Measurements from ENCODE around the gene AKR1C2.
"Not testable (repeated sequence)": the region's sequence is repeated elsewhere in the genome, so short reads cannot be mapped to it uniquely, and the experiment has no call there.

The AKR1C2 gene

DNA sequence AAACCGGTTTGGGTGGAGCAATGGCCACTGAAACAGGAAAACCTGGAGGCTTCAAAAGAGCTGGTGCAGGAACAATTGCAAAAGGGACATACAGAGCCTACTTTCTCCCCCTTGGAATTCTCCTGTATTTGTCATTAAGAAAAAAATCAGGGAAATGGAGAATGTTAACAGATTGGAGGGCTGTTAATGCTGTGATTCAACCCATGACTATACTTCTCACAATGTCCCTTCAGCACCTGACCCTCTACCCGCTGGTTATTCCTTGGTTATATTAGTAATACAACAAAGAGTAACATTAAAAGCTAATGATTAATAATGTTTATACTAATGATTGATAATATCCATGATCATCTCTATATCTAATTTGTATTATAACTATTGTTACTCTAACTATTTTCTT lies 34.4 kb upstream of the AKR1C2 start:
- TF ChIP-seq JUND (IDR thresholded peaks at IDR 0.05; ENCODE audit: low read depth): no peak
- DNase-seq (ENCODE audit: low read depth in 1 of 2, low spot score in 1 of 2): no peak
- in situ Hi-C loops (cut with HindIII; ENCODE audit: low pct_unique_long_range_greater_than_20kb, low sequenced_read_pairs): no loop called here

DNA sequence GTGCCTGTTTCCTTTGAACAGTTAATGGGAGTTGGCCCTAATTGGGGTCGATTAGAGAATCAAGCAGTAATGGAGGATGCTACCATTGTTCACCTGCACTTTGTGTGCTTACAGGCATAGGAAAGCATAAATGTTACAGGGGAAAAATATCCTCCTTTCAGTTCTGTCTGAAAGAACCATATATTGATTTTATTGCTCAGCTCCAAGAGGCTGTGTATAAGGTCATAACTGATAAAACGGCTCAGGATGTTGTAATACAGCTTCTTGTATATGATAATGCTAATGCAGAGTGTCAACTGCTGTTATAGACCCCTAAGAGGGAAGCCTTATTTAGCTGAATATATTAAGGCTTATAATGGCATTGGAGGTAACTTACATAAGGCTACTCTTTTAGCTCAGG lies 32.9 kb upstream of the AKR1C2 start:
- TF ChIP-seq JUND (IDR thresholded peaks at IDR 0.05; ENCODE audit: low read depth): no peak
- DNase-seq (ENCODE audit: low read depth in 1 of 2, low spot score in 1 of 2): no peak

DNA sequence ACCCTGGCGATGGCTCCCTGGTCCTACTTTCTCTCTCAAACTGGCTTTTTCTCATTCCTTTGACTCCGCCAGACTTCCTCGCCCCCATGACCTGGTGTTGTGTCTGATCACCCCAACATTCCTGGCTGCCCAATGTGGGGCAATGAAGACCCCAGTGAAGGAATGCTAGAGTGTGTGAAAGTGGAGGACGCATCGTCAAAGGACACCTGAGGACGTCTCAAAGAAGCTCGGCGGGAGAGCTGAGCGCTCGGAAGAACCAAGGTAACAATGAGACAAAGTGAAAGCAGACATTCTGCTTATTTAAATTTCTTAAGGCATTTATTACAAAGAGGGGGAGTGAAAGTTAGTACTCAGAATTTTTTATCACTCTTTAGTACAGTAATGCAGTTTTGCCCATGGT lies 31.7 kb upstream of the AKR1C2 start:
- in situ Hi-C loops (cut with HindIII; ENCODE audit: low pct_unique_long_range_greater_than_20kb, low sequenced_read_pairs): no loop called here
- no peak for TF ChIP-seq JUND (IDR thresholded peaks at IDR 0.05; ENCODE audit: low read depth)
- no peak for DNase-seq (ENCODE audit: low read depth in 1 of 2, low spot score in 1 of 2)

More for the DNA sequence above, 32.9 kb upstream of the AKR1C2 start:
- in situ Hi-C loops (cut with HindIII; ENCODE audit: low pct_unique_long_range_greater_than_20kb, low sequenced_read_pairs): no loop called here

DNA sequence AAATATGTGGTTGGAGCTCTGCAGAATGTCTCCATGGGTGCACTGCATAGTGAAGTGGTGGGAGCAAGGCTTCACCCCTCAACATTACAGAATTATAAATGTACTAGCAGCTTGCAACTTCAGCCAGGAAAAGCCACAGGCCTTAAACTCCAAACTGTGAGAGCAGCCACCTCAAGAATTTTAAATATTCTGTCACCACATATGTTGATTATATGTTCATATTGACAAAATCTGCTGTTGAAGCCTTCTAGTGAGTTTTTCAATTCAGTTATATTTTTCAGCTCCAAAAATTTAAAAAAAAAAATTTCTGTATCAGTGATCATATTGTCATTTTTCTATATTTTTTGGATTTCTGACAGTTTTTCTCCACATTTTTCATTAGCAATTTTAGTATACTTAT lies 30.9 kb upstream of the AKR1C2 start:
- TF ChIP-seq JUND (IDR thresholded peaks at IDR 0.05; ENCODE audit: low read depth): no peak
- in situ Hi-C loops (cut with HindIII; ENCODE audit: low pct_unique_long_range_greater_than_20kb, low sequenced_read_pairs): no loop called here
- DNase-seq (ENCODE audit: low read depth in 1 of 2, low spot score in 1 of 2): no peak

DNA sequence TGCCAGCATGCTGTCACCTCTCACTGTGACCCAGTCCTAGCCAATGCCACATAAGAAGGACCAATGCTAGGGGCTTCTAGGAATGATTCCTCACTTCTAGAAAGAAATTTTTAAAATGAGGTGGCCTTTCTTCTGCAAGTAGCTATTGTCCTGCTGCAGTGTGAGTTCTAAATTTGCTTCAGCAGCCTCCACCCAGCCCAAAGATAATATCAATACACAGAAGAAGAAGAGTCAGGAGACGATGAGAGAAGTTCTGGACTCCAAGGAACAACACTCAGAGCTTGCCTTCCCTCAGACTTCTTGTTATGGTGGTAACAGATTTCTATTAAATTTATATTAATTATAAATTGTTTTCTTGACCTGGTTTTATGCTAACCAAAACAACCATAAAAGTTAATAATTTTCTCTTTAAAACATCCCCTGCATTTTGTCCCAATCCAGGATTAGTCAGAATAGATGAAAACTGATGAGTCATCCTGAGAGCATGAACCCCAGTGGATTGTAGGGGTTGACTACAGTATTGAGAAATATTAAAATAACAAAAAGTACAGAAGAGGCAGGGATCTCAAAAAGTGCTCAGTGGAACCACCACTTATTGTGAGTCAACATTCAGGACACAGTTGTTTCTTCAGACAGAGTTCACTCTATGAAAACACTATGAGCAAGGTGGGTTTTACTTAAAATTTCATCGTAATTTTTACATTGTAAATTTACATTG lies 29.6 kb upstream of the AKR1C2 start:
- no peak for TF ChIP-seq JUND (IDR thresholded peaks at IDR 0.05; ENCODE audit: low read depth)
- in situ Hi-C loops (cut with HindIII; ENCODE audit: low pct_unique_long_range_greater_than_20kb, low sequenced_read_pairs): no loop called here
- no peak for DNase-seq (ENCODE audit: low read depth in 1 of 2, low spot score in 1 of 2)

DNA sequence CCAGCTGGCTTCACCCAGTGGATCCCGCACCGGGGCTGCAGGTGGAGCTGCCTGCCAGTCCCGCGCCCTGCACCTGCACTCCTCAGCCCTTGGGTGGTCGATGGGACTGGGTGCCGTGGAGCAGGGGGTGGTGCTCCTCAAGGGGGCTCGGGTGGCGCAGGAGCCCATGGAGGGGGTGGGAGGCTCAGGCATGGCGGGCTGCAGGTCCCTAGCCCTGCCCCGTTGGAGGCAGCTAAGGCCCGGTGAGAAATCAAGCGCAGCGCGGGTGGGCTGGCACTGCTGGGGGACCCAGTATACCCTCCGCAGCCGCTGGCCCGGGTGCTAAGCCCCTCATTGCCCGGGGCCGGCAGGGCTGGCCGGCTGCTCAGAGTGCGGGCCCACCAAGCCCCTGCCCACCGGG lies 28.8 kb upstream of the AKR1C2 start:
- DNase-seq (ENCODE audit: low read depth in 1 of 2, low spot score in 1 of 2); in situ Hi-C loops (cut with HindIII; ENCODE audit: low pct_unique_long_range_greater_than_20kb, low sequenced_read_pairs): not testable (repeated sequence)

DNA sequence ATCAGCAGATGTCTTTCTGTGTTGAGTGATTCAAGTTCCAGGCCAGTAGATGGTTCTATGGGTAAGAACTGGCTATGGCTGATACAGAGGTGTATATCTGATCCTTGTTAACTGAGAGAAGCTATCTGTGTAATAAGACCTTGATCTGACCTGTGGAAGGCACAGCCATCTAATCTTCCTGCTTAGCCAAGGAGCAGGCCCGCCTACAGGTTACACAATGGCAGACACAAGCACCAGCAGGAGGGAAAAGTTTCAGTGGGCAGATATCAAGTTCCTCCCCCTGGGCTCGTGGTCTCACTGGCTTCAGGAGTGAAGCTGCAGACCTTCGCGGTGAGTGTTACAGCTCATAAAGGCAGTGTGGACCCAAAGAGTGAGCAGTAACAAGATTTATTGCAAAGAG lies 27.9 kb upstream of the AKR1C2 start:
- in situ Hi-C loops (cut with HindIII; ENCODE audit: low pct_unique_long_range_greater_than_20kb, low sequenced_read_pairs); DNase-seq (ENCODE audit: low read depth in 1 of 2, low spot score in 1 of 2): not testable (repeated sequence)

DNA sequence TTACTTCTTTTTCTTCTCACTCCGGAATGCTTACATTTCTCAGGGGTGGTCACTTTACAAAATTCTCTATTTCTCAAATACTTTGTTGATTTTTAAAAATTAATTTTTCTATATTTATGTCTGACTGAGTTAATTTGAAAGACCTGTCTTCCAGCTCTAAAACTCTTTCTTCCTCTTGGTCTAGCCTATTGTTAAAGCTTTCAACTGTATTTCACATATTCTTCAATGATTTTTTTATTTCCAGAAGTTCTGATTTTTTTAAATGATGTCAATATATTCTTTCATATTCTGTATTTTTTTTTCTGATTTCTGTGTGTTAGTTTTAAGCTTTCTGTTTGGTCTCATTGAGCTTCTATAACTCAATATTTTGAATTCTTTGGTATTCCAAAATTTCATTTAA lies 27.3 kb upstream of the AKR1C2 start:
- in situ Hi-C loops (cut with HindIII; ENCODE audit: low pct_unique_long_range_greater_than_20kb, low sequenced_read_pairs): no loop called here
- TF ChIP-seq JUND (IDR thresholded peaks at IDR 0.05; ENCODE audit: low read depth): no peak
- no peak for DNase-seq (ENCODE audit: low read depth in 1 of 2, low spot score in 1 of 2)

DNA sequence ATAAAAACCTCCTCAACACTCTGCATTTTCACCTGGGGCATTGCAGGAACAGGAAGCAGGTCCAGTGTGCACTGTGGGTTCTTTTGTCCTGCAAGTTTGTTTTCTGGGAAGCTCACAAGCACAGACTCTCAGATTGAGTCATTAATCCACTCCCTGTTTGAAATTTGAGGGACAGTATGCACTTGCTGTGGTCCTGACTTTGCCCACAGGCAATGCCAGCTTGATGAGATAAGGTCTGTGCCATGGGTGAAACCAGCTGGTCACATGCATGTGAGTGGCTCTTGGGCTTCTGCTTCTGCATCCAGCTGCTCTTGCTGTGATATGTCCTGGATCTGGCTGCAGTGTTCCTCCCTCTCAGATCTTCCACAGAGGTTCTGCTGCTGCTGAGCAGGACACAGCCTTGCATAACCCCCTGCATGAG lies 21.8 kb upstream of the AKR1C2 start:
- DNase-seq (ENCODE audit: low read depth in 1 of 2, low spot score in 1 of 2); in situ Hi-C loops (cut with HindIII; ENCODE audit: low pct_unique_long_range_greater_than_20kb, low sequenced_read_pairs): not testable (repeated sequence)

DNA sequence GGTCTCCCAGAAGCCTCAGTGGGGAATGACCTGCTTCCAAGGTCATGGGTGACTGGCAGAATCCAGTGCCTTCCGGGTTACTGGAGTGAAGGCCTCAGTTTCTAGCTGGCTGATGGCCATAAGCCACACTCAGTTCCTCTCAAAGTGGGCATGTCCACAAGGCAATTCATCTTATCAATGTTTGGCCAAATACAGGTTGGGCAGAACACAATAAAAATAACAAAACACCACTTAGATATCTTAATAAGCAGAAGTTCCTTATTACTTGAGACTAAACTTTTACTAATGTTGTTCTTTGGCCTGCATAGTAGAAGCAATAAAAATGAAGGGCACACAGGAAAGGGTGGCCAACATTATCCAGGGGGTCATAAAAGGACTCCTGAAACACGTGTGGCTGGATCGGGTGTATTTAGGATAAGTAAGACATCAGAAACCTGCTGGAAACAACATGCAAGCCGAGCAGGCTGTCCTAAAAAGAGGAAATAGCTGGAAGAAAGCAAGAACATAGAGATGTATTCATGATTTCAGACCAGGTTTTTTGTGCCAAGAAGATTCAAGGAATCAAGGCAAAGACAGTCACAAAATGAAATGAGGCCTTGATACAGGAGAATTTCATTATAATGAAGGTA lies 19.6 kb upstream of the AKR1C2 start:
- in situ Hi-C loops (cut with HindIII; ENCODE audit: low pct_unique_long_range_greater_than_20kb, low sequenced_read_pairs): no loop called here
- DNase-seq (ENCODE audit: low read depth in 1 of 2, low spot score in 1 of 2): no peak
- TF ChIP-seq JUND (IDR thresholded peaks at IDR 0.05; ENCODE audit: low read depth): no peak

DNA sequence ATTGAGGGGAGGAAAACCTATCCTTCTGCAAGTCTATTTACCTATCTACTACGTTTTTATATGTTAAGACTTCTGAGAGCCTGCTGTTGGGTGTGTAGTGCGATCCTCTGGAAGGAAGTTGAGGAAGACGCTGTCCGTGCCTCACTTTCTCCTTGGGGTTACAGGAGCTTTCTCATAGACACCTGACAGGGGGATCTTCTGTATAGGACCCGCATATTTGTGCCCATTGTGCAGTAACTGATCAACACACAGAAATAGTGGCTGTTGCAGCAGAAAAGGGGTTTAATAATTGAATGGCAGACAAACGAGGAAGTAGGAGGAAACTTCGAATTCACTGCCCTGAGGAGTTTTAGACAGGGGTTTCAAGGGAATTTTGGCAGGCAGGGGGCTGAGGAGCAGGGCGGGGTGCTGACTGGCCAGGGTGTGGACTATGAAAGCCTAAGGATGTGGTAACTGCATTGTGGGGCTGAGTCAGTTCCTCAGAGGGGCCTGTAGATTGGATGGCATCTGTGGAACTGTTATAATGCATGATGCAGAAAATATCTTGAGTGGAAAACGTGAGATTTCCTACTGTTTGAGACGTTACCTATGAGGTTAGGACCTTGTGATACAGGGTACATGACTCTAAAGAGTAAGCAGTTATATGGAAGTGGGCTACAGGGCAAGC lies 18.1 kb upstream of the AKR1C2 start:
- DNase-seq (ENCODE audit: low read depth in 1 of 2, low spot score in 1 of 2); in situ Hi-C loops (cut with HindIII; ENCODE audit: low pct_unique_long_range_greater_than_20kb, low sequenced_read_pairs): not testable (repeated sequence)

DNA sequence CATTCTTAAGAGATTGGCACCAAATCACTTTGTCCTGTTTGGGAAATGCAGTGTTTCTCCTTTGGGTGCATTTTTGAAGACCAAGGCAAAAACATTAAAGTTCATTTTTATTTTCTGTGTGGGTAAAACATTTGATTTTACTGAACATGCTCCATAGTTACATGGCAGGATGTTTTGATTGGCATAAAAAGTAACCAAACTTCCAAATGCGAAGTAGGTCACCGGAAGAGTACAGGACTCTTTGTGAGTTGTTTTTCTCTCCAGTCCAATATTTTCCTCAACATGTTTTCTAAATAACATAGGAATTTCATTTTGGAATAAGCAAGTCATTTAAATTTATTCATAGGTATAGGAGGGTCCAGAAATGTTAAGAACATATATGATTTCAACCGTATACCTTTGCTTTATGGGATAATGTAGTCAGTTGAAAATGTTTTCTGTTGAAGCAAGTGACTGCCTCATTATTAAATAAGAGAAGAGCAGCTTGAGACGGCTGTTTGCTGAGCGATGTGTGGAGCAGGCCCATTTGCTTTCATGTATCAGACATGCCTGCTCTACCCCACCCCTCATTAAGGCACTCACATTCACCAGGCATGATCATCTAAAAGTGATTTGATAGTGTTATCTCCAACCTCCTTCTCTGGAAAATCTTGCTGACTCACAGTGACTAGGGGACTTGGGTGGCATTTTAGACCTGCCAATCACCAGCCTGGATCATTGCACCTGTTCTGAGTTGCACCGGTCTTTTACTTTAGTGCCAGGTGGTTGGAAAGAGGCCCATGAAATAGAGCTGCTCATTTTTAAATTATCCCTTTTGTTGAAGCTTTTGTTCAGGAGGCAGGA lies 16.3 kb upstream of the AKR1C2 start:
- in situ Hi-C loops (cut with HindIII; ENCODE audit: low pct_unique_long_range_greater_than_20kb, low sequenced_read_pairs); DNase-seq (ENCODE audit: low read depth in 1 of 2, low spot score in 1 of 2): not testable (repeated sequence)

DNA sequence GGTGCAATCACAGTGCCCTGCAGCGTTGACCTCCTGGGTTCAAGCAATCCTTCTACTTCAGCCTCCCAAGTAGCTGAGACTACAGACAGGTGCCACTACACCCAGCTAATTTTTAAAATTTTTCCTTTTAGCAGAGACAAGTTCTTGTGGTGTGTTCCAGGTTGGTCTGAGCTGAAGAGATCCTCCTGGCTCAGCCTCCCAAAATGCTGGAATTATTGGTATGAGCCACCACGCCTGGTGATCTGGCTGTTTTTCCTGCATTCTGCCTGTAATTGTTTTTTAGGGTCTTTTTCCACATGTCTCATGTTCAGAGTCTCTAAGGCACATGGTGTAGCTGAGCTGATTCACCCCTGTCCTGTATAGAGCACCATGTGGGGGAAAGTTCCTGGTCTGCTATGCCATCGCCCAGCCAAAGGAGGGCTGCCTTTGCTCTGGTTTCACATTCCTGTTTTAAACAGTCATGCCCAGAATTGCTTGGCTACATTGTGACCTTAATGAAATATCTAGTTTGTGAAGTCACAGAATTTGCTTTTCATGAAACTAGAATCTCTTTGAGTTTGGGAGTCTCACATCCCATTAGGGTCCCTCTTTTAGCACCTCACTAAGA lies 15.1 kb upstream of the AKR1C2 start:
- DNase-seq (ENCODE audit: low read depth in 1 of 2, low spot score in 1 of 2); in situ Hi-C loops (cut with HindIII; ENCODE audit: low pct_unique_long_range_greater_than_20kb, low sequenced_read_pairs): not testable (repeated sequence)
